Fibroblast of skin of left quadriceps (primary cell): Measurements from ENCODE around the gene ELL.

Source experiments
- DNase-seq, 2 experiments: peaks; one replicate each; pipeline ENCODE4 v3.0.0-alpha.2; 2013; ENCODE audit warnings: low read depth in 2 of 2

ELL gene

DNA sequence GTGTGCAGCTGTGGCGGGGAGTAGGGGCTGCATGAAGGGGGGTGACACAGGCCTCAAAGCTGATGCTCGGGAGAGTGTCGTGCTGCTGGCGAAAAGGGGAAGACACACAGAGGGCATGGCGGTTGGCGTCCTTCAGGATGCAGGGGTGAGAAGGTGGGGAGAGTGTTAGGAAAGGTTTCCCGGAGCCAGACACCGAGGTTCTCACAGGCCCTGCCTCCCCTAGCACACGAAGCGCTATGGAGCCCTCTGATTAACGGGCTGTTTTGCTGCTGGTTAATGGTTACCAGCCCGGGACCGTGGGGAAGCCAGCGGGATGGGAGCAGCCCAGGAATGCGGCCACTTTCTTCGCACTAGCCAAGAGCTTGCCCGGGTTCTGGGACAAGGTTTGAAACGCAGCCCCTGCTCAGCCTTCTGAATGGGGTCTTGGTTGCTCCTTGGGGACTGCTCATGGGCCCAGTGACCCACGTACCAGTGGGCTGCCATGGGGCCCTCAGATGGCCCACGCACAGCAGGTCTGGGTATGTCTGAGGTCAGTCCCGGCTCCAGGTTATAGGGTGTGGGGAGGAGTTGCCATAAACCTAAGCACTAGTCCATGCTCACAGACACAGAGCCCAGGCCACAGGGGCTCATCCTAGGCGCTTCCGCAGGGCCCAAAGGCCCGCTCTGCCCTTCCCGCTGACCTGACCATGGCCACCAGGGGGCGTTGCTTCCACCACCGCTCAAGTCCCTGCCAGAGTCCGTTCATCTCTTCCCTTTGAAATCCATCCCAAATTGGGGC is 52.6 kb downstream of the ELL start:
- DNase-seq = peak in 1 of 2 experiments; percentile 32

DNA sequence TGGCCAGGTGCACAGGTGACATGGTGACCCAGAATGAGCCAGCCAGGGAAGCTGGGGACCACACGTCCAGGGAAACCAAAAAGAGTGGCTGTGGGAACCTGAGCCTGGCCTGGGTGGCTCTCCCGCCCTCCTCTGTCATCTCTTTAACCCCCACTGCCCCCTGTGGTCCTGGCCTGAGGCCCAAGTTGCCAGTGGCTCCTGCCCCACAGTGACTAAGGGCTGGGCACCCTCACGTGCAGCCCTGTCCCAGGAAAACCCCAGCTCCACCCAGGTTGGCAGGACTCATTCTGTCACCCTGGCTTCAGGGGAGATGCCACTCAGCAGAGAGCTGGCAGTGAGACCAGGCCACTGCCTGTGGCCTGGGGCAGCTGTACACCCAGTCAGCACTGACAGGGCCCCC is 53.4 kb downstream of the ELL start:
- DNase-seq = no peak

DNA sequence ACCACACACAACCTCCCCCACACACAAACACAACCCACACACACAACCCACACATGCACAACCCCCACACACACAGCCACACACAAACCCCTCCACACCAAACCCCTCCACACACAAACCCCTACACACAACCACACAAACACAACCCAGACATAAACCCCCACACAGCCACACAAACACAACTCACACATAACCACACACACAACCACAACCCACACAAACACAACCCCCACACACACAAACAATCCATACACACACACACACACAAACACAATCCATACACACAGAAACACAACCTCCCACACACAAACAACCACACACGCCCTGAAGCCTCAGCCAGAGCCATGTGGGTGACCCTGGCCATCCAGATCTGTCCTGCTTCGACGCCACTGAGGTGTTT is 53.9 kb downstream of the ELL start:
- DNase-seq = no peak

DNA sequence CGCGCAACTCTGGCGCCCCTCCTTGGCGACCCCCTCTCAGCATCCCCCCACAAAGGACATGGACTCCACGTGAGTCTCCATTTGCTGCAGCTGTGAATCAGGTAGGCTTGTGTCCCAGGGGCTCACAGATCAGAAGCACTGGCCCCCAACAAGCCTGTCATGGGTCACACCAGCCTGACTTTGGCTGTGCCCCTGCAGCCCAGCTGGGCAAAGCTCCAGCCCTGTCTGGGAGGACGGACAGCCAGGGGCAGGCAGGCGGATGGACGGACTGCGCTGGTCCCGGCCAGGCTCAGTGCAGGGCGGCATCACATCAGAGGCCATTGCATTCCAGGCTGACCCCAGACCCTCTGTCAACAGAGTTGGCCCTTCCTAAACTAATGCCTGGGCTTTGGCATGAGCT is 55.5 kb downstream of the ELL start:
- DNase-seq = no peak

DNA sequence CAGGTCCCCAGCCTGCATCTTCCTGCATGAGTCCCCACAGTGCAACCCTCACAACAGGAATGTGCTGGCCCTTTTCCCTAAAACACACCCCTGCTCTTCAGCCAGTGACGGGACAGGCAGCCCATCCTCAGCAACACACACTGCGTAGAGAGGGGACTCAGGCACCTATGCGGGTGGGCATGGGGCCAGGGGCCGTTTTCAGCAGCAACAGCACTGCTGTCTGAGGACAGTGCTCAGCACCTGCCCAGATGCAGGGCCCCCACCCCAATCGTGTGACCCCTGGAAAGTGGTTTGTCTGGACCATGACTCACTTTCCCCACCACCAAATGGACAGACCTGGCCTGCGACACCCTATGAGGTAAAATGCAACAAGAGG is 55.9 kb downstream of the ELL start:
- DNase-seq = no peak

DNA sequence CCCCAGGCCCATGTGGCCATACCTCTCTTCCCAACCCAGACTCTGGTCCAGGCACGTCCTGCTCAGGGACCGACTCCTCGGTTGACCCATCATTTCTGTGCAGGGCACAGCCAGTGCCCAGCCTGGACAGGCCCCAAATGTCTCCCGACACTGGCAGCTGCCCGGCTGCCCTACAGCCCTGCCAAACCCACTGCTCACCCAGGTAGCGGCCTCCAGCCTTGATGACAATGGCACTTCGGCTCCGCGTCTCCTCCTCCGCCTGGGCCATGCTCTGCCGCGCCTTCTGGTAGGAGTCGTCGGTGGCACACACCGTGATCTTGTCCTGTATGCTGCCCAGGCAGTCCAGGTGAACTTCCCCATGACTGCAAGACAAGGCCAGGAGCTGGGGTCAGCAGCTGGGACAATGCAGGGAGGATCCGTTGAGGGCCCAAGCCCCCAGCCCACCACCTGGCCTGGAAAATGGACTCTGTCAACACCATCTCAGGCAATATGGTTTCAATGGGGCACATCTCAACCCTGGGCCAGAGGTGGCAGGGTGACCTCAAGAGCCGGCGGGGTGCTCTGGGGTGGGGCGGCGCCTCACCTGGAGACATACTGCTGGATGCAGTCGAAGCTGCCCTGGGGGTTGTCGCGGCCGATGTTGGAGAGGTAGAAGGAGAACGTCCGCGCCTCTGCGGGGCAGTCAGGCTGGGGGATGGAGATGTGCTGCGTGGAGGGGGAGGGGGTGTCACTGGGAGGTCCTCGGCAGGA is 56.5 kb downstream of the ELL start:
- DNase-seq = no peak

DNA sequence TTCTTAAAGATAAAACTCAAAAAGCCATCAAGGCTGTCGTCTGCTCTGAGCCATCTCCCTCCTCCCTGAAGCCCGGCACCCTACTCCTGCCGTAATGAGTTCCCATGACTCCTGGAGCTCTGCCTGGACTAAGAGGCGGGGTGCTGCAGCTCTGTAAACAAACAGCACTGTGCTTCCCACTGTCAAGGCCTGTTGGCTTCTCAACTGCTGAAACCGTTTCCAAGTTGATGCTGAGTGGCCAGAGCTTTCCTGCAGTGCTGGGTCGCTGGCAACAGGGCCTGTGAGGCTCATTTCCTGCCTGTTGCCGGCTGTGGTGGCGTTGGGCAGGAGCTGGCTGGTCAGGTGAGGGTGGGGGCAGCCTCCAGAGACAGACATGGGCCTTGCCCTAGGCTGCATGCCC is 57.2 kb downstream of the ELL start:
- DNase-seq = no peak

DNA sequence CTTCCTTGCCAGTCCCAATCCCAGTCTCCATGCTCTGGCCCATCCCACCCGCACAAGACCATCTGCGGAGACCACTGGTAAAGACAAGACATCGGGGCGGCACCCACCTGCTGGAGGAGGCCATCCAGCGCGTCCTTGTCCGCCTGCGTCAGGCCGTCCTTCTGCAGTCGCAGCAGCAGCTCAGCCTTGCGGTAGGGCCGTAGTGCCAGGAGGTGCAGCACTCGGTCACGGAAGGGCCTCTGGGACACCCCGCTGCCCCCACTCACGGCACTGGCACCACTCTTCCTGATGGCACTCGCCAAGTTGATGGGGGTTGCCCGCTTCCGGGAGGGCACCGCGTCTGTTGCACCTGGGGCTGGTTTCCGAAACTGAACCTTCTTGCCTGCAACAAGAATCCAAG is 60.4 kb downstream of the ELL start:
- no peak for DNase-seq

DNA sequence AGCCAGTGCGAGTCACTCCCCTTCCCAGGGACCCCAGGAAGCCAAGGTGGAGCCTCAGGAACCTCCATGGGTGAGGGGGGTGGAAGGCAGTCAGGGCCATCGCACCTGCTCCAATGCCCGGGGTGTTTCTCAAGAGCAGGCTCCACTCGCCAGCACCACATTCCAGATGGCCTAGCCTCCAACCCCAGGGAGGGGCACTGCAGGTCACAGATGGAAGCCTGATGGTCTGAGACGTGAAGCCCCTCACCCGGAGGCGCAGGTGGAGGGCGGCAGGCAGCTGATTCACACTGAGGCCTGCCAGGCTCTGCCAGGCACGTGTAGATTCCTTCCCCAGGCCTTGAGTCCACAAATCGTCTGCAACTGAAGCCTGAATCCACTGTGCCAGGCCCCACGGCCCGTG is 61.0 kb downstream of the ELL start:
- DNase-seq = no peak

DNA sequence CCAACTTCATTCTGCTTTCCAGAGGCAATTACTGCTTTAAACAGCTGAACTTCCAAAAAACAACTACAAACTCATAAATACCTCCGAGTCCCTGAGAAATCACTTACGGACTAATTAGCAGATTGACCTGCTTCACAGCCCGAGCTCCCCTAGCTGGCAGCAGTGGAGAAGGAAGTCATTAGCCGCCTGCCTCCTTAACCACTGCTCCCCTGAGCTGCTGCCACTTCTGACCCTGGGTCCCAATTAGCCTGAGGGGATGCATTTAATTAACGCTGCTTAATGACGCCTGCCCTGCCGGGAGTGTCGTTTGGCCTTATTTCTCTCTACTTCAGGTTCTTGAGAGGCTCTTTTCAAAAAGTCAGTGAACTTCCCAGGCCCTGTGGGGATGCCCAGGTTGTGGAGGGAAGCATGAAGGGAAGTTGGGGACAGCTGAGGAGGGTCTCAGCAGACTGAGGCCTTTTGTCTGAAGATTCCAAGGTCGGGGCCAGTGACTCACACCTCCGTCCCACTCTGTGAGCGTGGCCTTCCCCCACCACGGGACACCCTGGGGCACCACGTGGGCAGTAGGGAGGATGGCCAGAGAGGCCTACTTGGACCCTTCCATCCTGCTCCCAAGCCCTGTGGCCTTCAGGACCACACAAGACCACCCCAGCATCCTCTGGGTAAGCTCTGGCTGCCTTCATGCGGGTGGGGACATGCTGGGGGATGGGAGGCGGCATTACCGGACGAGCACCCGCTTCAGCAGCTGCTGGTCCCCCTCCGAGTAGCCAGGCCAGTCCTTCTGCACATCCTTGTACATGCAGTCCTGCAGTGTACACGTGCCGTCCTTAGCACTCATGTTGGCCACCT is 64.2 kb downstream of the ELL start:
- no peak for DNase-seq

DNA sequence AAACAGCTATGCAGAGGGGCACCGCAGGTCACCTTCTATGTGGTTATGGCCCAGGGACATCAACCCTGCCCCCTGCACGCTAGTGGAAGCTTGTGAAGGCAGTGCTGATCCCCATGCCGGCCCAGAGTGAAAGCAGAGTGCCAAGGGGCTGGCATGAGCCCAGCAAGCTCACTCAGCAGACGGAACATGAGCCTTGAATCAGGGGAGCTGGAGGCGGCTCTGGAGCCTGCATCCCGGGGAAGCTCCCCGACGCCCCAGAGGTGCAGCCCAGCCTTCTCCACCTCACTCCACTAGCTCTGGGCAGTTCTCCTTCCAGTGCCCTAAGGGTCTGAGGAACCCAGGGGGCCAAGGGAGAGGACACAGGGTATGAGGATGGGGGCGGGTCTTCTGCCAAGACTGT is 64.9 kb downstream of the ELL start:
- no peak for DNase-seq

DNA sequence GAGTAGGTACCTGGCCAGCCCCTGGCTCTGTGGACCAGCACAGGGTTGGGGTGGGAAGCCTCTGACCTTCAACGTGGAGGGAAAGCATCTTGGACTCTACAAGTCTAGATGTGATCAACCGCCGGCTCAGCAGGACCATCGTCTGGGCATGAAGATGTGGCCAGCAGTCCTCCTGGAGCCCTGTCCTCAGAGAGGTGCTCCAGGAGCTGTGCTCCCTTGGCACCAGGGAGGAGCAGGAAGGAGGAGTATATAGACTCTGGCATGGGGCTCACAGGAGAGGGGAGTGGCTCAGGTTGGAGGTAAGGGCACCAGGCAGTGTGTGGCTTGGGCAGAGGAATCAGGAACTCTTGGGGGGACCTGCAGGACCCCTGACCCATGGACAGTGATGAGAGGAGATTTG is 65.6 kb downstream of the ELL start:
- no peak for DNase-seq

DNA sequence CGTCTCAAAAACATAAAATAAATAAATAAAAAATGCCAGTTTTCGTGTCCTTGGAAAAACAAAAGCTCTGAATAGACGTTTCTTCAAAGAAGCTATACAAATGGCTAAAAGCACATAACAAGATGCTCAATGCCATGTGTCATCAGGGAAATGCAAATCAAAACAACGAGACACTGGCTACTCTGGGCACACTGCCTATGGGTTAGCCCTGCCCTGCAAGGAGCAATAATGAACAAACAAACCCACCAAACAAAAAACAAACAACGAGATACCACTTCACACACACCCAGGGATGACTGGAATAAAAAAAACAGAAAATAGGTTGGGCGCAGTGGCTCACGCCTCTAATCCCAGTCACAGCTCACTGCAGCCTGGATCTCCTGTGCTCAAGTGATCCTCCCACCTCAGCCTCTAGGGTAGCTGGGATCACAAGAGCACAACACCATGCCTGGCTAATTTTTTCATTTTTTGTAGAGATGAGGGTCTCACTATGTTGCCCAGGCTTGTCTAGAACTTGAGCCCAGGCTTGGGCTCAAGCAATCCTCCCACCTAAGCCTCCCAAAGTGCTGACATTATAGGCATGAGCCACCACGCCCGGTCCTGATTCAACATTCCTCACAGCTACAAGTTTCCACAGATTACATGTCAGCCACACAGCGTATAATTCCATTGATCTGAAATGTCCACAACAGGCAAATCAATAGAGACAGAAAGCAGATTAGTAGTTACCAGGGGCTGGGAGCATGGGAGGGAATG is 68.4 kb downstream of the ELL start:
- no peak for DNase-seq

DNA sequence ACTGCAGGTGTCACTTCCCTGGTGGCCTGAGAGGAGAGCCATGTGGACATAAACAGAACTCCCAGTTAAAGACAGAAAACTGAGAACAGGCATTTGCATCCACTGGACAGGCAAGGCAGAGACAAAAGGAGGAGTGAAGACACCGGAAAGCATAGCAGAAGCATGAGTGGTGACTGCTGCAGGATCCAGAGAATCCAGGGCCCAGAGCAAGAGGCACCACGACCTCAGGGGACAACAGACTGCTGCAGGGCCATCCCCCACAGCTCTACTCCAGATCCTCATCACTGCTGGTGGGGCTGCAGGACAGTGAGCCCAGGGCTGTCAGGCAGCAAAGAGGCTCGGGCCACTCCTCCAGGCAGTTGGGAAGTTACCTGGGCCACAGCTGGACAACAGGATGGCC is 69.5 kb downstream of the ELL start:
- DNase-seq = no peak

DNA sequence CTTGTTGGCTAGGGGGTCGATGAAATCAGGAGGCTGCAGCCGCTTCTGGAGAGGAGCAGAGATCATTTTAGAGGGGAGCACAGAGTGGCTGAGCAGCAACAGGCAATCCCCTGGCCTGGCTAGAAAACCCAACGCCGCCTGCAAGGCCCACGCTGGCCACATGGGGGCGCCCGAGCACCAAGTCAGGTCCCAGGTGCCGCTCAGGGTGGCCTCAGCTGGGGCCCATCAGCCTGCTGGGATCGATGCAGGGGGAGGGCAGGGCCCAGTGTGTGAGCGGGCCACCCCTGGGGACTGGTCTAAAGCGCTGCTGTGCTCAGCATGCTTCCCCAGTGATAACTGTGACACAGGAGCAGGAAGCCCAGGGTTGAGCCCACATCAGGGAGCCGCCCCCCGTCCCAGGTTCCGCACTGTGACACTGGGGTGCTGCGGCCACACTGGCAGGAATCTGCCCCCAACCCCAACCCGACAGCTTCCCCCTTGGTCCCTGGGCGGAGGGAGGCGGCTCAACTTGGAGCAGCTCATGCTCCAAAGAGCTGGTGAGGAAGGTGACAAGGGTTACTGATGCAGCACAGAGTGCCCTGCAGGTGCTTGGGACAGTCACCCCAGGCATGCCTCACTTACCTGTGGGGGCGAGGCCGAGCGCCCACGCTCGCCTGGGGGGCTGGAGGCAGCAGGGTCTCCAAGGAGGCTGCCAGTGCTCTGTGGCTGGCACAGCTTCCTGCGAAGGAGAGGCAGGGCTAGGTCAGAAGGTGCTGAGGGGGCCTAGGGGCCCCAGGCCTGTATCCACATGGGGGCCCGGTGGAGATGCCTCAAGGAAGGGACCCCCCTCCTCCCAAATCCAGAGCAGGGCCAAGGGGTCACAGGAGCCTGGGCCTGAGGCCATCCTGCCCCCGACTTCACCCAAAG is 70.7 kb downstream of the ELL start:
- peak; percentile 36 to 49 for DNase-seq

DNA sequence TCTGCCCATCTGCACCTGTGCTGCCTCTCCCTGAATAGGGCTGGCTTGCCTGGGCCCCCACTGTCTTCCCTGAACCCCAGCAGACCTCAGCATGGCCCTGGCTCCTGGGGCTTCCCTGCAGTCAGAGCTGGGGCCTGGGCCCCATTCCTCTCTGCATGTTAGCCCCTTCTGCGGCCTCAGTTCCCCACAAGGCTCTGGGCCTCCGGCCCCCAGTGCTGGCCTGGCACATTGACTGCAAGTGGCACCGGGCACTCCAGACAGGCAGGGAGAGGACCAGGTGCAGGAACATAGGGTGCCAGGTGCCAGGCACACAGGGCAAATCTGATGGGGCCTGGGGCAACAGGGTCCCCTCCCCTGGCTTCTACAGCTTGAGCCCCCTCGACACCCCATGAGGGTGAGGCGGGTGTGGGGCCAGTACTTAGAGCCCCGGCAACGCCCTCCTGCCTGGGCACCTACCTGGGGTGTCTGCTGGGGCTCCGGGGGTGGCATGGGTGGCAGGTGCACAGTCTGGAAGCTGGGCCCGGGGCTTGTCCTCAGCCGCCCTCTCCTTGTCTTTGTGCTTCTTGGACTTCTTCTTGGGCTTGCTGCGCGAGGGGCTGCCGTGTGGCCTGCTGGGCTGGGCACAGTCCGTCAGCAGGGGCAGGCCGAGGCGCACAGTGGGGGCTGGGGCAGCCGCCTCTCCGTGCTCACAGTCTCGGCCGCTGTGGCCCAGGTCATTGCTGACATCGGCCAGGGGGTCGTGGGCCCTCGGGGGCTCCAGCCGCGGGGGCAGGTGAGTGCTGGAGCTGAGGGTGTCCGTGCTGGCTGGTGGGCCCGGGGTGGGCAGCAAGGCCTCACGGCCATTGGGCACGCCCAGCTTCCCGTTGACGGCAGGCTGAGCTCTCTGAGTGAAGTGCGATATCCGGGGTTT is 71.6 kb downstream of the ELL start:
- no peak for DNase-seq

DNA sequence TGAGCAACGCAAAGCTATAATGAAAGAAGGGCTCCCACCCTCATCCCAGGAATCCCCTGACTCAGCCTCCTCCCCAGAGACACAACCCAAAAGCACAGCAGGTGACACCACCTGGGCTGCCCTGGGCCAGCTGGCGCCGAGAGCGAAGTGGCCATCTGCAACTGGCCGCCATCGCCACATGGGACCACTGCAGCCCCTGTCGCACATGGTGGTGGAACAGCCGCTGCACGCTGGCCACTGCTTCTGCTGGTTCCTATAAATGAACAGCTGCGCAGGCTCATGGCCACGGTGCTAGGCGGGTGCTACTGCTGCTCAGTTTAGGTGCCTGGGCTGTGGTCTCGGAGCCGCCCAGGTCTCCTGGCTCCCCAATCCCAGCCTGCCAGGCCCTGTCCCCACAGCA is 72.3 kb downstream of the ELL start:
- no peak for DNase-seq

DNA sequence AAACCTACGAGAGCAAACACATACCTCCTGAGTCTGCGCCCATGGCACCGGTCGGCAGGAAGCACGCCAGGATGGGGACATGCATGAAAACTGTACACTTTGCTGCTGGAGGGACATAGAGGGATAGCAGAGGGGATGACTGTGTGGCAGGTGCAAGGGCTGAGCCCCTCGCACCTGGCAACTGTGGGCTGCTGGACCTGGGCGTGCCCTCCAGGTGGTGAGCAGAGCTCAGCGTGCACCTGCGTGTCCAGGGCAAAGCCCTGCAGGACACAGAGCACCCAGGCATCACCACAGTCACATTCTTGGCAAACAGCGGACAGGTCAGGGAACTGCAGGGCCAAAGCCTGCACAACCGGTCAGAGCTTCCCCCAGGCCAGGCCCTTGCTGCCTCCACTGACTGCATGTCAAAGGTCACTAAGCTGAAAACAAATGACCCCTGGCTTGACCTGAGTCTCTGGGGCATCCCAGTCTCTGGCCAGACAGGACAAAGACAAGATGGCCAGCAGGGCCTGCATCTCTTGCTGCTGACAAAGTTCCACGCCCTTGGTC is 75.0 kb downstream of the ELL start:
- DNase-seq = no peak

DNA sequence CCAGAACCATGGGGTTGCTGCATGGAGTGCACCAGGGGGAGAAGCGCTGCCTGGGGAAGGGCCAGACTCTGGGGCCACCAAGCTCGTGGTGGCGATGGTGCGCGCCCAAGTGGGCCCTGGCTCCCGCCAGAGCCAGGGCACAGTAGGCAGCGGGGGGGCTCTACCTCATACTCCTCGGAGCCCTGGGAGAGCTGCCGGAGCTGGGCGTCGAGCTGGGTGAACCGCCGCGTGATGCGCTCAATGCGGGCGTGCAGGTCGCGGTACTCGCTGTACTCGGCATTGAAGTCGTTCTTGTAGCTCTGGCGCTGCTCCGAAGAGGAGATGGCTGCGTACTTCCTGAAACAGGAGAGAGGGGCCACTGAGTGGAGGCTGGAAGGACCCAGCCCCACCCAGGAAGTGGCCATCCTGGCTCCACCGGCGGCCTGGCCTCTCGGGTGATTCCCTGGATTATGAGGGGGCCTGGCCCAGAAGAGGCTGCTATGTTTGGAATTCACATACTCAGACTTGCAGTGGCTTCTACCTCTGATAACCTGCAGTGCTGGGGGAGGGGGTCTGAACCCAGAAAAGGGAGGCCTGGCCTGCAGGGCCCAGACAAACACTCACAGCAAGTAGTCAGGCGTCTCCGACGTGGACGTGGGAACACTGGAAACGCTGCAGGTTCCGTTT is 75.6 kb downstream of the ELL start:
- no peak for DNase-seq
